Measurements from ENCODE around the gene SOX5. TPM values are rescaled to one million over a fixed set of nuclear protein-coding genes. Genes with fewer than 3 reads are reported as not detected.
"Not testable (repeated sequence)": the region's sequence is repeated elsewhere in the genome, so short reads cannot be mapped to it uniquely, and the experiment has no call there.

The SOX5 gene
- total and polyA plus RNA-seq, 7 donors = 0.23 to 16.3 (median 9.4) TPM

GRCh38 chr12:23495472-23495871 is 454.0 kb downstream of the SOX5 start:
- no peak for DNase-seq
- TF ChIP-seq POLR2AphosphoS5 (IDR thresholded peaks at IDR 0.05) (no peak), POLR2A (IDR thresholded peaks at IDR 0.05) (no peak), CTCF (IDR thresholded peaks at IDR 0.05) (no peak), EP300 (IDR thresholded peaks at IDR 0.05) (no peak)
- H3K27me3 ChIP-seq = no peaks in the 10 kb centered on the region
- H3K27ac ChIP-seq = no peak overlapping the region
- H3K9me3 ChIP-seq = peaks cover 0 to 3% (median 0%) of the 10 kb centered on the region in 4 donors
- 52 to 67% methylated on average over 2 of the region's 2 CpGs for WGBS, 2 donors
- intact Hi-C loops (cut with DNase I) = no loop called here
- H3K4me3 ChIP-seq = no peak overlapping the region
- no peaks in the 10 kb centered on the region for H3K36me3 ChIP-seq
- H3K4me1 ChIP-seq = no peaks in the 10 kb centered on the region

GRCh38 chr12:23493672-23494071 is 455.8 kb downstream of the SOX5 start:
- Histone ChIP-seq H3K27me3 (no peaks in the 10 kb centered on the region), H3K9me3 (peaks cover 0 to 2% (median 0%) of the 10 kb centered on the region in 4 donors), H3K4me1 (no peaks in the 10 kb centered on the region), H3K4me3 (no peak overlapping the region), H3K36me3 (no peaks in the 10 kb centered on the region), H3K27ac (no peak overlapping the region)
- intact Hi-C loops (cut with DNase I) = no loop called here
- TF ChIP-seq EP300 (IDR thresholded peaks at IDR 0.05) = no peak
- no peak for TF ChIP-seq CTCF (IDR thresholded peaks at IDR 0.05)
- no peak for TF ChIP-seq POLR2A (IDR thresholded peaks at IDR 0.05)
- TF ChIP-seq POLR2AphosphoS5 (IDR thresholded peaks at IDR 0.05) = no peak
- WGBS, 2 donors = 64 to 73% methylated on average over 1 of the region's 1 CpG
- DNase-seq = no peak

GRCh38 chr12:23491029-23491428 is 458.4 kb downstream of the SOX5 start:
- H3K9me3 ChIP-seq; H3K27ac ChIP-seq; H3K4me1 ChIP-seq; intact Hi-C loops (cut with DNase I); H3K27me3 ChIP-seq; H3K36me3 ChIP-seq; DNase-seq; H3K4me3 ChIP-seq: not testable (repeated sequence)
- 69 to 78% methylated on average over 3 of the region's 3 CpGs for WGBS, 2 donors

- H3K4me1 ChIP-seq = no peaks in the 10 kb centered on the region
- intact Hi-C loops (cut with DNase I) = no loop called here
- H3K4me3 ChIP-seq = no peak overlapping the region
- TF ChIP-seq CTCF (IDR thresholded peaks at IDR 0.05) (no peak), POLR2AphosphoS5 (IDR thresholded peaks at IDR 0.05) (no peak), POLR2A (IDR thresholded peaks at IDR 0.05) (no peak), EP300 (IDR thresholded peaks at IDR 0.05) (no peak)
- H3K36me3 ChIP-seq = no peaks in the 10 kb centered on the region
- DNase-seq = no peak
- H3K27ac ChIP-seq = no peak overlapping the region
- 70 to 82% methylated on average over 2 of the region's 2 CpGs for WGBS, 2 donors
- no peaks in the 10 kb centered on the region for H3K9me3 ChIP-seq
- no peaks in the 10 kb centered on the region for H3K27me3 ChIP-seq
These were observed 461.3 kb downstream of the SOX5 start for GRCh38 chr12:23488130-23488529.

- intact Hi-C loops (cut with DNase I) = no loop called here
- Histone ChIP-seq H3K4me3 (no peak overlapping the region), H3K27ac (no peak overlapping the region), H3K27me3 (no peaks in the 10 kb centered on the region), H3K9me3 (peaks cover 0 to 9% (median 0%) of the 10 kb centered on the region in 4 donors), H3K36me3 (no peaks in the 10 kb centered on the region), H3K4me1 (no peaks in the 10 kb centered on the region)
- no peak for TF ChIP-seq EP300 (IDR thresholded peaks at IDR 0.05)
- TF ChIP-seq CTCF (IDR thresholded peaks at IDR 0.05) = no peak
- TF ChIP-seq POLR2AphosphoS5 (IDR thresholded peaks at IDR 0.05) = no peak
- TF ChIP-seq POLR2A (IDR thresholded peaks at IDR 0.05) = no peak
- WGBS, 2 donors = 63 to 78% methylated on average over 2 of the region's 2 CpGs
- DNase-seq = no peak
These were observed 465.2 kb downstream of the SOX5 start for GRCh38 chr12:23484238-23484637.

Data from sigmoid colon (tissue), 7 donors.